Activated effector memory CD4-positive, alpha-beta T cell treated with anti-CD3 and anti-CD28 coated beads, Interleukin-2, amount 50 U/mL, for 16 hours (primary cell): Measurements from ENCODE around the gene P2RX7.
"Not testable (repeated sequence)": the region's sequence is repeated elsewhere in the genome, so short reads cannot be mapped to it uniquely, and the experiment has no call there.

Experiments
- DNase-seq: peaks from one replicate; pipeline ENCODE4 v3.0.0-alpha.2; 2020

Gene P2RX7

GRCh38 chr12:121209624-121210572 is 77.2 kb downstream of the P2RX7 start, which contains the start of gene P2RX4:
P2RX4 (plus strand) TSS chr12:121210129; CDS start chr12:121210165, 36 bp downstream.
- DNase-seq, result peak; percentile 95

- DNase-seq, result no peak
These were observed 80.2 kb downstream of the P2RX7 start for GRCh38 chr12:121212875-121213274.

GRCh38 chr12:121214166-121214777 is 81.6 kb downstream of the P2RX7 start:
- peak; percentile 81 for DNase-seq

- DNase-seq, result no peak
These were observed 82.4 kb downstream of the P2RX7 start for GRCh38 chr12:121214855-121215745.

GRCh38 chr12:121216102-121216501 is 83.4 kb downstream of the P2RX7 start:
- DNase-seq, result no peak

GRCh38 chr12:121217063-121217462 is 84.4 kb downstream of the P2RX7 start:
- DNase-seq, result no peak

GRCh38 chr12:121217761-121218160 is 85.1 kb downstream of the P2RX7 start:
- DNase-seq, result no peak

GRCh38 chr12:121218588-121219352 is 86.1 kb downstream of the P2RX7 start:
- DNase-seq, result no peak

GRCh38 chr12:121219353-121219986 is 86.8 kb downstream of the P2RX7 start:
- no peak for DNase-seq

GRCh38 chr12:121222847-121223246 is 90.2 kb downstream of the P2RX7 start:
- DNase-seq, result no peak

GRCh38 chr12:121223292-121224285 is 90.9 kb downstream of the P2RX7 start:
- DNase-seq, result peak; percentile 82

GRCh38 chr12:121224591-121224990 is 91.9 kb downstream of the P2RX7 start:
- peak; percentile 76 for DNase-seq

GRCh38 chr12:121226399-121226798 is 93.7 kb downstream of the P2RX7 start:
- no peak for DNase-seq

GRCh38 chr12:121226871-121227270 is 94.2 kb downstream of the P2RX7 start:
- DNase-seq, result not testable (repeated sequence)

GRCh38 chr12:121227294-121227693 is 94.6 kb downstream of the P2RX7 start:
- no peak for DNase-seq

- DNase-seq, result no peak
These were observed 96.4 kb downstream of the P2RX7 start for GRCh38 chr12:121228919-121229665.

- DNase-seq, result peak; percentile 85
These were observed 97.3 kb downstream of the P2RX7 start for GRCh38 chr12:121229826-121230537.

- DNase-seq, result no peak
These were observed 97.8 kb downstream of the P2RX7 start for GRCh38 chr12:121230538-121230907.

GRCh38 chr12:121232163-121232562 is 99.5 kb downstream of the P2RX7 start:
- DNase-seq, result no peak
